Ishikawa (cell line): ENCODE measurements around the gene GPR137B.

Source experiments
- MAX ChIP-seq: IDR thresholded peaks from 2 replicates; pipeline ENCODE4 v1.6.1; 2012
- REST ChIP-seq: IDR thresholded peaks from 2 replicates; pipeline ENCODE4 v1.6.1; 2012; ENCODE audit warnings: low read depth, mild to moderate bottlenecking
- YY1 ChIP-seq: IDR thresholded peaks from 2 replicates; pipeline ENCODE4 v1.6.1; 2012; ENCODE audit warnings: low read depth

- TF ChIP-seq MAX (no peak), REST (no peak), YY1 (no peak)
These were observed 61.7 kb downstream of the GPR137B start for GRCh38 chr1:236204039-236204438.
